Superior temporal gyrus (tissue), 1 donor: ENCODE data around the gene NIPSNAP3A.
"Not testable (repeated sequence)": the region's sequence is repeated elsewhere in the genome, so short reads cannot be mapped to it uniquely, and the experiment has no call there.

ENCODE experiments used
- DNase-seq: peaks from one replicate; pipeline ENCODE4 v3.0.0-alpha.2; 2016; ENCODE audit errors: extremely low spot score

NIPSNAP3A gene

DNA sequence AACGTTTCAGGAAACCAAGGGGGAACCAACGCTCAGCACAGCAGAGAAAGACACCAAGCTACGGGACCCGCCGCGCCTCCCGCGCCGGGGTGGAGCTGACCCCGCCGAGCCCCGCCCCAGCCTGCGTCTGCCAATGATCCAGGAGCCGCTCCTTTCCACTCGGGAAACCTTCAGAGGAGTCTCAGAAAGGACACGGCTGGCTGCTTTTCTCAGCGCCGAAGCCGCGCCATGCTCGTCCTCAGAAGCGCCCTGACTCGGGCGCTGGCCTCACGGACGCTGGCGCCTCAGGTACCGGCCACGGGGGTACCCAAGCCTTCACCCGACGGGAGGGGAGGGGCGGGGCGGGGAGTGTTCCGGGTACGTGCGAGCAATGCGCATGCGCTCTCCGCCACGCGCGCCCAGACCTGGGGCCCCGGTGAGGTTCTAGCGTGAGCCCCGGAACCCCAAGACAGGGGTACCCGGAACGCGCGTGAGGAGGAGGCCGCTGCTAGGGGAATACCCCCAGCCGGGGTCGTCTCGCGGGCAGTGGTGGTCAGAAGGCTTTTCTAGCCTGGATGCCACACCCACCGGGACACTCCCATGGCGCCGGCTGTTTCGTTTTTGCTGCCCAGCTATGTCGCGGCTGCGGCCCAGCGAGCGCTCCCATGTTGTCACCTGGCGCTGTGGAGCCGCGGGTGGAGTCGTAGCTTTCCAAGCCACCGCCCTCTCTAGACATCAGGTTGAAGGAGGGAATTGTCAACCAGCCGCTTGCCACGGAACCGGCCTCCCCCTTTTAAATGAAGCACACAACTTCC lies at the start of gene NIPSNAP3A:
Gene NIPSNAP3A, plus strand, starts transcription at position 119 of the 794 bp plus-strand sequence. Its CDS starts 110 bp downstream, at position 229.
- peak; percentile 82 for DNase-seq

DNA sequence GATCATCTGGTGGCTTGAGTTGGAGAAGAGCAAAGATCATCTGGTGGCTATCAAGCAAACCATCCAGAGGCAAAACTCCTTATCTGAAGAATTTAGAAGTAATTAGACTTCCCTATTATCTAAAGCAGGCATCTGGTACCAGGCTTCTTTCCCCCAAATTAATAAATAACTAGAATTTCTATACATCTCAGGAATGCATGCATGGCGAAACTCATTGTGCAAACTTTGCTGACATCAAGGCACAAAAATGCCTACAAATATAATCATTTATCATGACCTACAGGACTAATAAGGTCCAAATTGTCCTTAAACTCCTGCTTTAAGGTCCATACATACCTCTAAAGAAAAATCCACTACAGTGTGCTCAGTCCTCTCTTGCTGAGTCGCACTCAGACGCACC lies 47.2 kb upstream of the NIPSNAP3A start:
- no peak for DNase-seq

DNA sequence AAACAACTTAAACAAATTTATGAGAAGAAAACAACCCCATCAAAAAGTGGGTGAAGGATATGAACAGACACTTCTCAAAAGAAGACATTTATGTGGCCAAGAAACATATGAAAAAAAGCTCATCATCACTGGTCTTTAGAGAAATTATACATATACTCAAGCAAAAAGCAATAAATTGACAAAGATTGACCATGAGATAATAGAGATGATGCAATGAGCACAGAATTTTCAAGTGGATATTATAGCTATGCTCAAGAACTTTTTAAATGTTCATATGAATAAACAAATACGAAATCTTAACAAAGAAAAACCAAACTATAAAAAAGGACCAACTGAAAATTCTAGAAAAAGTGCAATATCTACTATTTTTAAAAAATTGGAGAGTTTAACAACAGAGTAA lies 38.7 kb upstream of the NIPSNAP3A start:
- DNase-seq: not testable (repeated sequence)

DNA sequence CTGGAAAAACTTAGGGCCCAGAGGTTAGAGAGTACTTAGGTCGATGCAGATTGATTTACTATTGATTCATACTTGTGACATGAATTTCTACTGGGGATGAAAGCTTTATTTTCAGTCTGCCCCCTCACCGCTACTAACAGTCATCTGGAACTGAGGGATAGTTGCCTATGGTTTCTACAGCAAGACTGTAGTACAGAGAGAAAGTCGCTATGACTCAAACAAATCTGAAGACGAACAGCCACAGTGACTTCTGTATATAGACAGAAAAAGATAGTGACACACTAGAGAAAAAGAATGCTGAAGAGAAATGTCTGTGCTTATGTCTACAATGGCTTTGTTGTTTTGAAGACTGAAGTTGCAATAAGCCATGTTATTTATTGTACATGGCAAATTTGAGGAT lies 35.9 kb upstream of the NIPSNAP3A start:
- DNase-seq: peak; percentile 2

DNA sequence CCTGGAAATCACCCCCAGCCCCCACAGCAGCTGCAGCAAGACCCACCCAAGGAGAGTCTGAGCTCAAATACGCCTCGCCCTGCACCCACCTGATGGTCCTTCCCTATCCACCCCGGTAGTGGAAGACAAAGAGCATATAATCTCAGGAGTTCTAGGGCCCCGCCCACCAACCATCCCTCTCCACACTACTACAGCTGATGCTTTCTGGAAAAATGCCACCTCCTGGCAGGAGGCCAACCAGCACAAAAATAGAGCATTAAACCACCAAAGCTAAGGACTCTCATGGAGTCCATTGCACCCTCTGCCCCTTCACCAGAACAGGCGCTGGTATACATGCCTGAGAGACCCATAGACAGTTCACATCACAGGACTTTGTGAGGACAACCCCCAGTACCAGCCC lies 22.5 kb upstream of the NIPSNAP3A start:
- no peak for DNase-seq

DNA sequence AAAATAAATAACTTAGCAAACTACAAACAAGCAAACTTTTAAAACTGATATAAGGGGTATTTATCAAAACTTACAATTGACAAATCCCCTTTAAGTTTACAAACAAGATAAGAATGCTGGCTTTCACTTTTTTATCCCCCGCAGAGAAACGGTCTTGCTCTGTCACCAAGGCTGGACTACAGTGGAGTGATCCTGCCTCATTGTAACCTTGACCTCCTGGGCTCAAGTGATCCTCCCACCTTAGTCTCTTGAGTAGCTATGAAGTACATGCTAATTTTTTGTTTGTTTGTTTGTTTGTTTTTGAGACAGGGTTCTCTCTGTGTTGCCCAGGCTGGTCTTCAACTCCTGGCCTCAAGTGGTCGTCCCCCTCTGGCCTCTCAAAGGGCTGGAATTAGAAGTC lies 9.0 kb upstream of the NIPSNAP3A start:
- no peak for DNase-seq

DNA sequence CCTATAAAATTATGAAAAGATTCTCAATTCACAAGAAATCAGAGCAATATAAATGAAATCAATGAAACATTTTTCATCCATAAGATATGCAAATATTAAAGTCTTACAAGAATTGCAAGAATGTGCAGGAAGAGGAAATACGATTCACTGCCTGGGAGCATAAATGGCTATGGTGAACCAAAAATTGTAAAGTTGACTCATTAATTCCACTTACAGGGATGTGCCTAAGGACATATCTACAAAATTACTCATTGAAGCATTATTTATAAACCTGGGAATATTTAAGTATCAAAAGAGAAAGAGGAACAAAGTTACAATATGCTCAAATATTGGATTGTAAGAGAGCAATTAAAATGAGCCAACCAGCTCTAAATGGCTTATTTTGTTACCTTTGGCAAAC lies 6.9 kb upstream of the NIPSNAP3A start:
- no peak for DNase-seq

DNA sequence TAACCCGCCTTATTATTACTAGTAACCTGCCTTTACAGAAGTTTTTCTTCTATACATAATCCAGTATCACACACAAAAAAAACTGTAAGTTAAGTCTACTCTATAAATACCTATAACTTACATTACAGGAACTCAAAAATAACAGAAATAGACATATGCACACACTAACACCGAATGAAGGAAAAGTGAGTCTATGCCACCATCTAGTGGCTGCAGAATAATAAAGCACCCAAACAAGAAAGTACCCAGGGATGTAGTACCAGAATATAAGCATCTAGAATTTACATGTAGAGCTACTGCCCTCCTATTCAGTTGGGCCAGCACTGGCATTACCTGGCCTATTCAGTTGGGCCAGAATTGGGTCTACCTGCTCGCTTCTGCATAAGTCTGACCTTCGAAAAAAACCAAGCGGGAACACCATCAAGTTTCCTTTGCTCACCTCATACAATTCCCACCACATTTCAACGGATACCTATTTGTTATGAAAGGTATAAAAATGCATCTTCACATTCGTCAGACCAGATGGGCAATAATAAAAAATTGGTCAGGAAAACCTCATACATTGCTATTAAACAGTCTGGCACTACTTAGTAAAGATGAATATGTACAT lies 4.0 kb upstream of the NIPSNAP3A start:
- DNase-seq: peak; percentile 84

DNA sequence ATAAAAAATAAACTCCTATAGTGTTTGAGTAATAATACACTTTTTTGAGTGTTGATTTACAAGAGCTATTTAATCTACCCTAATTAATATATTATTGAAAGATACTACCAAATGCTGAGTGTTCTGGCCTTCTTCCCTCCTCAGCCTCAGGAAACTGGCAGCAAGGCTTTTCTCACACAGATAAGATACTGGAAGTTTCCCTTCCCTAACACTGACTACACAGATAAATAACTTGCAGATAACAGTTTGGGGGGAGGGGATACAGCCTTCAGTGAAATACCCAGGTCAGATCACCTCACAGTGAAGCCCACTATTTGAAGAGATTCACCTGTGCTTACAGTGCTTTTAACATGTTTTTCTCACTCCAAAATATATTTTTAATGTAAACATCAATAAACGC lies 1.6 kb upstream of the NIPSNAP3A start:
- DNase-seq: no peak

DNA sequence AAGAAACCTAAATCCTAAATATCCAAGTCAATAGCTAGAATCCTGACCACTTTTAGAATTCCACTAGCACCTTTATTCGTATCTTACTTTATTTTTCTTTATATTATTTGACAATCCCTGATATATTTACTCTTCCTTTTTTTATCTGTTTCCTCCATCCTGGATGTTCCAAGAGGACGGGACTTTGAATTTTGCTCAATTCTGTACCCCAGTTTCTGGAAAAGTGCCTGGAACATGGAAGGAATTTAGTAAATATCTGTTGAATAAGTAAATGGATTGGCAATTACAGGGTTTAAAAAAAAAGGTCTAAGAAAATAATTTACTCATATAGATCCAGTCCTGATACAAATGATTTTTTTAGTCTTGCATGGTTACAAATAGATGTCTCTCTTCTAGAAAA lies 1.2 kb upstream of the NIPSNAP3A start:
- no peak for DNase-seq

DNA sequence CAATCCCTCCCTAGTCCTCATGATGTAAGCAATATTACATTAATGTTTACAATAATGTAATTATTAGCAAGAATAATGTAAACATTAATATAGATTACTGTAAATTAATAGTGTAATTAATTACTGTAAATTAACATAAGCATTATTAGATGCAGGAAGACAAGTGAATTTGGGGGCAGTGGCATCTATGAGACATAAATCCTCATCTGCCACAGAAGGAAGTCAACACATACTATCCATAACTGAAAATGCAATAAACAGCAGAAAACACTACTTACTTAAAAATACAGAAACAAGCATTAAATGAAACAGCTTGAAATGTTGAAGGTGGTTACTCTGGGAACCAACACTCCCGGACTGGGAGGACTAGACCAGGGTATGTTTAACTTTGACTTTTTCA lies 685 bp upstream of the NIPSNAP3A start:
- no peak for DNase-seq

DNA sequence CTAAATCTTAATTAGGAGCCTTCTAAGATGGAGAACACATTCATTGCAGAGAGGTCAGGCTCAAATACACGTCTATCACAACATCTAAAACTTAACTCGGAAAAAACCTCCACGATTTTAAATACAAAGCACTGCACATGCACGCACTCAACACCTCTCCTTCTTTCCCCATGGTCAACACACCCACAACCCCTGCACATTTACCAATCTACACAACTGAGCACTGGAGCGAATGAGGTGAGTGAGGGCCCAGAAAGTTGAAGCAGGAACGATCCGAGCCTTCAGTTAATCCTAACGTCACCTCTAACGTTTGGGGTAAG lies 278 bp upstream of the NIPSNAP3A start:
- DNase-seq: no peak

DNA sequence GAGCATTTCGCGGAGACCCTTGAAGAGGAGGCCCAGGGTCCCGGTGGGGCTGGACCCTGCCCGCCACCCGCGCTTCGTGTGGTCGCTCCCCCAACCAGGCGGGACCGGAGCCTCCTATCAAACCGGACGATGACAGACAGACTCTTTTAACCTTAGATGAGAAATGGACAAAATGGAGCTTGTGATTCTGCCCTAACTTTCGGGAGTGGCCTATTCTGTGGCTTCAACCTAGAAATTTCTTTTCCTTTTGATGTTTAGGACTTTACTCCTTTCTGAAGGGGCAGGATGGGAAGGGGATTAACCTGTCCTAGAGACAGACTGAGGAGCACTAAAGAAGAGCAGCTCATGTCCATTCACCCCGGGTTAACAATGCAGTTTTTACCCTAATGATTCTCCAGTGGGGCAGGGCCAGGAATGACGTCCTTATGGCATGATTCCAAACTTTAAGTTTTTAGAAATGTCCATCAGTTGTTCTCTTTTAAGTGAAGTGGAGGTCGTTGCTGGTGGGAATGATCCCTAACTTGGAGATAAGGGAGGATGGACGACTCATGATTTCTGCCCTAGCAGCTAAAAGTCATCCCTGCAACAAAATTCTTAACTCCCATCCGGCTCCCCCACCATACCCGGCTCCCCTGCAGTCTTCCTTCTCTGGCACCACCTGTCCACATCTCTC lies 1.0 kb downstream of the NIPSNAP3A start:
- no peak for DNase-seq

DNA sequence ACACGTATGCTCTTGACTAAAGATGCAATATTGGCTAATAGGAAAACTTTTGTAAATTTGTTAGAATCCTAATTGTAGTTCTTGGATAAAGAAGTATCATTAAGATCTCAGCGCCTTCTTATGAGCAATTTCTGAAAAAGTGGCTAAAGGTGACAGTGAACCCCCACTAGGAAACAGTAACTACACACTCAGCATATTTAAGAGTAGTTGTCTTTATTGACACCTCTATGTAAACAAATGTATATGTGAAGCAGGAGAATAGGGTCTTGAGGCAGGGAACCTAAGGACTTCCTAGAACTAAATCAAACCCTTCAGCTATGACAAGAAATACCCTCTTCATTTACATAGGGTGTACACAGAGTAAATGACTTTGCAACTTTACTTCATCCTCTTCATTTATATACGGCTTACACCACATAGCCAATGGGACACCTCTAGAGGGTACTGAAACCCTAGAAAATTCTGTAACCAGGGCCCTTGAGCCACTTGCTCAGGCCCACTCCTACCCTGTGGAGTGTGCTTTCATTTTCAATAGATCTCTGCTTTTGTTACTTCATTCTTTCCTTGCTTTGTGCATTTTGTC lies 2.8 kb downstream of the NIPSNAP3A start:
- no peak for DNase-seq

DNA sequence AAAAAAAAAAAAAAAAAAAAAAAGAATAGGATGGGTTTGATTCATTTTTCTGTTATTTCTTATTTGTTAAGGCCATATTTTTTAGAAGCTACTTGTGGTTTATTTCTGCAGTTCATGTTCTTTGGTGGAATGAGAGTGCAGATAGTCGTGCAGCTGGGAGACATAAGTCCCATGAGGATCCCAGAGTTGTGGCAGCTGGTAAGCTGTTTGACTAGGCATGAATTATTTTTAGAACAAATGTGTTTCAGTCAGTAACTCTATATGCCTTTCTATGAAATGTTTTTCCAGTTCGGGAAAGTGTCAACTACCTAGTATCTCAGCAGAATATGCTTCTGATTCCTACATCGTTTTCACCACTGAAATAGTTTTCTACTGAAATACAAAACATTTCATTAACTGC lies 11.5 kb downstream of the NIPSNAP3A start:
- DNase-seq: no peak

DNA sequence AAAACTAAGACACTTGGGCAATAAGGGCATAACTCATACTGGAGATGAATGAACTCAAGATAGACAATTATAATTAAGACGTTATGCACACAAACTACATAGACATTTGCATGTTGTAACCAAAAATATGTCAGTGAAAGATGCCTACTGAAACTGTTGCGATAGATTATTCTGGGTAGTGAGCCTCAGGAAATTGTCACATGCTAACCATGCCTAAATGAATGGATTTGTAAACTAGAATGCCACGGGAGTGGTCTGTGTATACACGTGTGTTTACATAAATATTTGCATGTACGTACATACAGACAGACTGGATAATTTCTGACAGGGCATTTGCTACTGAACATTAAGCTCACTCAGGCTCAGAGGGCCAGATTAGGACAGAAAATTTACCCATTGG lies 17.7 kb downstream of the NIPSNAP3A start:
- DNase-seq: no peak

DNA sequence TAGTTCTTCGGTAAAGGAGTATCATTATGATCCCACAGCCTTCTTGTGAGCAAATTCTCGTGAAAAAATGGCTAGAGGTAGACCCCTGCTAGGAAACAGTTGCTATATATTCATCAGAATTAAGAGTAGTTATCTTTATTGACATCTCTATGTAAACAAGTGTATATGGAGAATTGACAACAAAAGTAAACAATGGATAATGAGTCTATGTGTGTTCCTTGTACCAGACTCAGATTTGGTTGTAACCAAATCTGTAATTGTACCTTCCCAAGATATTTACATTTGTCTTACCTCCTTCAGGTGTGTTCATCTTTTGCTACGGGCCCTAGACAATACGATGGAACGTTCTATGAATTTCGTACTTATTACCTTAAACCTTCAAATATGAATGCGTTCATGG lies 18.5 kb downstream of the NIPSNAP3A start:
- DNase-seq: no peak

DNA sequence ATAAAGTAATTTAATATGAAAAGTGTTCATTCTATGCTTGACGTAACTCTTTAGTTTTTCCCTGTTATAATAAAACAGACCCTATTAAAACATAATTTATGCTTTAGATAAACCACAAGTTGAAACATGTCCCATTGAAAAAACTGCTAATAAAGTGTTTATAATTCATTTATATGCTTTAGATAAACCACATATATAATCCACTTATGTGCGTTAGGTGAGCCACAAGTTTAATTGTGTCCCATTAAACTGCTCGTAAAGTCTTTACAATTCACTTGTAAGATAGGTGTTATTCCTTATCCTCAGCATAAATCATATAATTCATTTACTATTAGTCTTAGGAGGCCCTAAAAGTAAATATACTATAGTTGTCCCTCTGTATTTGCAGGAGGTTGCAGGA lies 20.0 kb downstream of the NIPSNAP3A start:
- DNase-seq: no peak

DNA sequence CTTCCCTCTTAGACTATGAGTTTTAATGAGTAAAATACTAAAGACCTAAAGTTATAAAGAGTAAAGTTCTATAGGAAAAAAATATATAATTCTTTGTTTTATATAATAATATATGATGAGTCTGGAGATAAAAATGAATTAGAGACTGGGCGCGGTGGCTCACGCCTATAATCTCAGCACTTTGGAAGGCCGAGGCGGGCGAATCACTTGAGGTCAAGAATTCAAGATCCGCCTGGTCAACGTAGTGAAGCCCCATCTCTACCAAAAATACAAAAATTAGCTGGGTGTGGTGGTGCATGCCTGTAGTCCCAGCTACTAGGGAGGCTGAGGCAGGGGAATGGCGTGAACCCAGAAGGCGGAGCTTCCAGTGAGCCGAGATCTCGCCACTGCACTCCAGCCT lies 21.5 kb downstream of the NIPSNAP3A start:
- DNase-seq: not testable (repeated sequence)

DNA sequence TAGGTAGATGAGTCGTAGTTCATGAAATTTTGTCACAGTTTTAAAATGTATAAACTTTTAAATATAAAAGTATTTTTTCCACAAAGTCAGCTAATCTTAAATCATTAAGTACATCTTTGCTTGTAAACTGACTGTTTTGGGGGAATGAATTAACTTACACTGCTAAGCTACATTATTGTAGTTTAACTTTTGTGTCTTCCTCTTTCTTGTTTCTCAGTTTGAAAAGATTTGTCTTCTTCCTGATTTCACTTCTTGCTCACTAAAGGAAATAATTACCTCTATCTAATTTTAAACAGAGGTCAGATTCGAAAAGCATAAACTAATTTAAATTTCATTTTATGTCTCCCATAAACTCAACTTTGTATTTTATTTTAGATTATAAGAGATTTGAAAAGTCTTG lies 22.2 kb downstream of the NIPSNAP3A start:
- no peak for DNase-seq

DNA sequence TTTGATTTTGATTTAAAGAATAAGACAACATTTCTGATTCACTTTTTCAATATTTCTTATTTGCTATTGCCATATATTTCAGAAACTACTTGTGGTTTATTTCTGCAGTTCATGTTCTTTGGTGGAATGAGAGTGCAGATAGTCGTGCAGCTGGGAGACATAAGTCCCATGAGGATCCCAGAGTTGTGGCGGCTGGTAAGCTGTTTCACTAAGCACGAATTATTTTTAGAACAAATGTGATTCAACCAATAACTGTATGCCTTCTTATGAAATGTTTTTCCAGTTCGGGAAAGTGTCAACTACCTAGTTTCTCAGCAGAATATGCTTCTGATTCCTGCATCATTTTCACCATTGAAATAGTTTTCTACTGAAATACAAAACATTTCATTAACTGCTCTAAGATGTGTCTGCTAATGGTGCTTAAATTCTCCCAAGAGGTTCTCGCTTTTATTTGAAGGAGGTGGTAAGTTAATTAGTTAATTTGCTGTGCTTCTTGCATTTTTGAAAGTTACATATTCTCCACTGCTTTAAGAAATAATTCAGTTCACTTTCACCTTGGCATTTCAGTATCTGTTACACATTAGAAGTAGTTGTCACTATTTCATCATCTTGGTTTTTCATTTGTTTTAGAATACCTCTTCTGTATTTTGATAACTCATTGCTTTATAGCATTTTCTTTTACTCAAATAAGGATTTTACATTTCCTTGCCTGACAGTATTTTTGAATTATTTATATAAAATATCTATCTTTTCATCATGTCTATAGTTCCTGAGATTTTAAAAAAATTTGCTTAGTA lies 25.4 kb downstream of the NIPSNAP3A start:
- no peak for DNase-seq

DNA sequence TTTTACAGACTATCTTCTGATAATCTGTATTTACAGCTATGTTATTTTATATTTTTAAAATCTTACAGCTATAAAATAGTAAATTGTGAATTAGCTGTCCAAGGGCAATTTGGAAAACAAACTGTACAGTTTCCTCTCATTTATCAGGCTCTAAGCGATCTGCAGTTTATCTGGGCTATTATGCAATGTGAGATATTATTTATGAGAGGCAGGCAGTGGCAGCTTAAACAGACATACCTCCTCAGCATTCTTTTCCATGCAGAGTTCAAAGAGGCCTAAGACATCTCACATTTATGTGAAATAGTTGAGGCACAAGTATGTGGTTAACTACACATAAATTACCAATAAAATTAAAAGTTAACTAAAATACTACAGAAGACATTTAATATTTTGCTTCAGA lies 26.6 kb downstream of the NIPSNAP3A start:
- no peak for DNase-seq
